Epithelial cell of esophagus (primary cell): ENCODE results near the gene PTPMT1.
"Not testable (repeated sequence)": the region's sequence is repeated elsewhere in the genome, so short reads cannot be mapped to it uniquely, and the experiment has no call there.

Experiments used
- DNase-seq: peaks from one replicate; pipeline ENCODE4 v3.0.0; 2010; ENCODE audit warnings: low read depth
- H3K4me3 ChIP-seq: 2 replicates; pipeline ENCODE4 v1.5.1; 2011; ENCODE audit warnings: mild to moderate bottlenecking, low read length, control low read depth
- CTCF ChIP-seq: IDR thresholded peaks from 2 replicates; pipeline ENCODE4 v1.5.1; 2011; ENCODE audit warnings: low read depth, mild to moderate bottlenecking, low read length, control low read depth, inconsistent platforms; ENCODE audit not compliant: insufficient read depth; ENCODE audit errors: missing control alignments

Gene PTPMT1

GRCh38 chr11:47524291-47524874 lies 41.0 kb upstream of the PTPMT1 start:
- no peak overlapping the region for H3K4me3 ChIP-seq
- peak; percentile 42 for DNase-seq
- TF ChIP-seq CTCF, result no peak

GRCh38 chr11:47526032-47526431 lies 39.4 kb upstream of the PTPMT1 start:
- DNase-seq, H3K4me3 ChIP-seq: not testable (repeated sequence)

GRCh38 chr11:47527186-47527585 lies 38.2 kb upstream of the PTPMT1 start:
- H3K4me3 ChIP-seq, result no peak overlapping the region
- TF ChIP-seq CTCF, result no peak
- DNase-seq, result no peak

GRCh38 chr11:47529951-47530350 lies 35.4 kb upstream of the PTPMT1 start:
- no peak for DNase-seq
- H3K4me3 ChIP-seq, result no peak overlapping the region
- TF ChIP-seq CTCF, result no peak

GRCh38 chr11:47530721-47531120 lies 34.7 kb upstream of the PTPMT1 start:
- H3K4me3 ChIP-seq, DNase-seq: not testable (repeated sequence)

- H3K4me3 ChIP-seq, result no peak overlapping the region
- DNase-seq, result no peak
- TF ChIP-seq CTCF, result no peak
Measured at GRCh38 chr11:47531666-47532065, 33.7 kb upstream of the PTPMT1 start.

- no peak for TF ChIP-seq CTCF
- no peak overlapping the region for H3K4me3 ChIP-seq
- no peak for DNase-seq
Measured at GRCh38 chr11:47532597-47533213, 32.7 kb upstream of the PTPMT1 start.

- H3K4me3 ChIP-seq, result no peak overlapping the region
- no peak for DNase-seq
- TF ChIP-seq CTCF, result no peak
Measured at GRCh38 chr11:47533690-47534151, 31.7 kb upstream of the PTPMT1 start.
